DLD1 (cell line): ENCODE results near the gene PHOX2A.

Source experiments
- in situ Hi-C: cut with HindIII; loops from 2 replicates; pipeline ENCODE4 v1.10.0; 2017; ENCODE audit warnings: low sequenced_read_pairs

Gene PHOX2A

GRCh38 chr11:72235351-72236057 is 8.5 kb downstream of the PHOX2A start:
- in situ Hi-C loops: no loop called here

- in situ Hi-C loops: no loop called here
These were observed 9.1 kb downstream of the PHOX2A start for GRCh38 chr11:72234920-72235319.

GRCh38 chr11:72234514-72234830 is 9.5 kb downstream of the PHOX2A start:
- in situ Hi-C loops: no loop called here

GRCh38 chr11:72233773-72234513 is 10.0 kb downstream of the PHOX2A start:
- in situ Hi-C loops: no loop called here

GRCh38 chr11:72233056-72233772 is 10.8 kb downstream of the PHOX2A start:
- in situ Hi-C loops: no loop called here

GRCh38 chr11:72232260-72233055 is 11.5 kb downstream of the PHOX2A start:
- in situ Hi-C loops: no loop called here

- in situ Hi-C loops: no loop called here
These were observed 12.3 kb downstream of the PHOX2A start for GRCh38 chr11:72231396-72232259.

GRCh38 chr11:72230764-72231365 is 13.1 kb downstream of the PHOX2A start:
- in situ Hi-C loops: no loop called here

- in situ Hi-C loops: no loop called here
These were observed 13.8 kb downstream of the PHOX2A start for GRCh38 chr11:72229925-72230763.

- in situ Hi-C loops: no loop called here
These were observed 14.5 kb downstream of the PHOX2A start for GRCh38 chr11:72229336-72229924.

- in situ Hi-C loops: no loop called here
These were observed 15.1 kb downstream of the PHOX2A start for GRCh38 chr11:72228844-72229231.

- in situ Hi-C loops: no loop called here
These were observed 15.6 kb downstream of the PHOX2A start for GRCh38 chr11:72228229-72228843.

- in situ Hi-C loops: no loop called here
These were observed 16.4 kb downstream of the PHOX2A start for GRCh38 chr11:72227316-72228228.

- in situ Hi-C loops: no loop called here
These were observed 17.3 kb downstream of the PHOX2A start for GRCh38 chr11:72226701-72227100.

- in situ Hi-C loops: no loop called here
These were observed 18.5 kb downstream of the PHOX2A start for GRCh38 chr11:72225411-72225951.

- in situ Hi-C loops: no loop called here
These were observed 19.2 kb downstream of the PHOX2A start, which contains the start of gene INPPL1 for GRCh38 chr11:72224564-72225410. Gene INPPL1 (plus strand): TSS chr11:72224767. CDS start chr11:72224985, 218 bp downstream.
